NCI-H1930 (cell line): ENCODE data around the gene SUFU.

Source experiments
- DNase-seq, 2 experiments: peaks; one replicate each; lab custom pipeline; 2025; lab: John Stamatoyannopoulos, UW

The SUFU gene

DNA sequence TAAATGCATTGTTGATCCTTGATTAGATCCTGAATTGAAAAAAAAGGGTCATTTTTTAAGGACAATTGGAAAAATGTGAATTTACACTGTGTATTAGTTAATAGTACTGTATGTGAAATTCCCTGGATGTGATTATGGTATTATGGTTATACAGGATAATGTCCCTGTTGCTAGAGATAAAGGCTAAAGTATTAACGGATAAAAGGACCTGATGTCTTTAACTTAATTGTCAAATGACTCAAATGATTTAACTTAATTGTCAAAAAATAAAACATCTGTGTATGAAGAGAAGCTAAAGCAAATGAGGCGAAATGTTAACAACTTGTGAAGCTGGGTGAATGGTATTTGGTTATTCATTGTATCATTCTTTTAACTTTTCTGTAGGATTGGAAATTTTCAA, 48.8 kb downstream of the SUFU start:
- no peak for DNase-seq

GRCh38 chr10:102553771-102554170, 50.0 kb downstream of the SUFU start:
- DNase-seq: no peak

GRCh38 chr10:102554531-102554930, 50.8 kb downstream of the SUFU start:
- no peak for DNase-seq

GRCh38 chr10:102555781-102556328, 52.1 kb downstream of the SUFU start:
- DNase-seq: no peak

- DNase-seq: no peak
Observed at GRCh38 chr10:102557569-102557968, 53.8 kb downstream of the SUFU start.

GRCh38 chr10:102559764-102560163, 56.0 kb downstream of the SUFU start:
- DNase-seq: no peak

GRCh38 chr10:102564209-102564834, 60.5 kb downstream of the SUFU start:
- DNase-seq: no peak

- DNase-seq: no peak
Observed at GRCh38 chr10:102565793-102566192, 62.0 kb downstream of the SUFU start.

GRCh38 chr10:102578782-102579181, 75.0 kb downstream of the SUFU start:
- DNase-seq: no peak

- DNase-seq: no peak
Observed at GRCh38 chr10:102579328-102579727, 75.6 kb downstream of the SUFU start.

- no peak for DNase-seq
Observed at GRCh38 chr10:102580230-102580629, 76.5 kb downstream of the SUFU start.

DNA sequence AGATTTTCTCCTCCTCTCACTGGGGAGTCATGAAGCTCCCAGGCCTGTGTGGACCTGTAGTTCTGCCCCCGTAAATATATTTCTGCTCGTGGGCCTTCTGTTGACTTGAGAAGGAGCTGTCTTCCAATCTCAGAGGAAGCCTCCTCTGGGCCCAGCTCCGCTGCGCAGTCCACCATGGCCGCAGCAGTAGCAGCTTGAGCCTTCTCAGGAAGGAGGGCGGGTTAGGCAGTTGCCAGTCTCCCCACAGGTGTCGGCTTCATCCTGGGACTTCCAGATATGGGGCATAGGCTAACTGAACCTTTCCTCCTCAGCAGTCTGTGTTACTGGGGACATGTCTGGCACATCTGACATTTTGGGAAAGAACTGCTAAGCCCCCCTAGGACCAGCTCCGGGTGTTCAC, 77.6 kb downstream of the SUFU start:
- DNase-seq: no peak

DNA sequence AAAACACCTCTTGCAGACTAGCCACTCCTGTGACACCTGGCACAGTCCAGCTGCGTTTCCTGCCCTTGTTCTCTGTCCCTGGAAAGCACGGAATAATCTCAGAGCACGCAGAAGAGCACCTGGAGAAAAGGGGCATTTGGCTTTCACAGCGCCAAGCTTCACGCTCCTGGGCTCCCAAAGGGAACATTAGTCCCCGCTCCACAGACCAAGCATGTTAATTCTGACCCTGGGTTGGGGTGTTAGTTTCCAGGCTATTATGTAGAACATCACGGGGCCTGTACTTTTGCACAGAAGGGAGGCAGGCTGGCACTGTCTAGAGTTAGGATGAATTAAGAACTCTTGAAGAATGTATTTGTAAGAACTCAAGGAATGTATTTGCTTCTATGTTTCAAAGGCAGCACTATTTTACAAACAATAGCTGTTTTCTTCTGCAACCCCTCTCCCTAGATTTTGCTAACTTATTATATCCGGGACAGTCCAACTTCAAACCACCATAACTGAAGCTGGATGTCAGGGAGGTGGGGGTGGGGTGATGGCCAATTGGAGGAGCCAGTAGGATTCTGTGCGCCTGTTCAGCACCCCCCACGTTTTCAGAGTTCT, 78.3 kb downstream of the SUFU start:
- DNase-seq: no peak

DNA sequence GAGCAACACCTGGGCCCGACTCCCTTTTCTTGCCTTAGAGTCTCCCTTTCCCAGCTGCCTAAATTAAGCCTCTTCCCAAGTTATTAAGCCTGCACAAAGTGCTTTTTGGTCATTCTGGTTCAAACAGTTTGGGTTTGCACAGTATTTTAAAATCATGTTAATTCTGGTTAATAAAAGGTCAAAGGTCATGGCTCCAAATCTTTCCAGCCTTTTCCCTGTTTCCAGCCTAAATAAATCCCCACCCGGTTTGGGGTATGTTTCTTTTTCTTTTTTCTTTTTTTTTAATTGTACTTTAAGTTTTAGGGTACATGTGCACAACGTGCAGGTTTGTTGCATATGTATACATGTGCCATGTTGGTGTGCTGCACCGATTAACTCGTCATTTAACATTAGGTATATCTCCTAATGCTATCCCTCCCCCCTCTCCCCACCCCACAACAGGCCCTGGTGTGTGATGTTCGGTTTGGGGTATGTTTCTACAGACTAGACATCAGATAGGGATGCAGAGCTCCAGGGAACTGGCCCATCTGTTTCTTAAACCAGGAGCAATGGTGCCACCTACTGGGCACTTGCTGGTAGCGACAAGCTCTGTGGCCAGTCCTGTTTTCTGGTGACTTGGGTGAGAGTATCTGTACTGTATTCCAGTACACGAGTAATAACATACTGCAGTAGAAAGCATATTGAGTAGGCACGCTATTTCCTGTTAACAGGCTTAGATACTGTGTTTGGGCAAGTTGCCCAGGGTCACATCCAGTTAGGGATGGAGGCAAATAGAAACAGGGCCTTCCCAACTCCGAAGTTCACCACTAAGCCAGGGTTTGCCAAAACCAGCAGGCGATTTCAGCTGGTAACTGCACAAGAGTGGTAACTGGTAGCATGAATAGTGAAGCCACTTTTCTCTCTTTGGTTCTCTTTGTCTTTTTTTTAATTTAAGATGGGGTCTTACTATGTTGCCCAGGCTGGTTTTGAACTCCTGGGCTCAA, 80.0 kb downstream of the SUFU start:
- DNase-seq: peak; percentile 33 to 62

GRCh38 chr10:102585026-102585425, 81.3 kb downstream of the SUFU start:
- no peak for DNase-seq

- no peak for DNase-seq
Observed at GRCh38 chr10:102586858-102587257, 83.1 kb downstream of the SUFU start.

- no peak for DNase-seq
Observed at GRCh38 chr10:102588875-102589274, 85.1 kb downstream of the SUFU start.

DNA sequence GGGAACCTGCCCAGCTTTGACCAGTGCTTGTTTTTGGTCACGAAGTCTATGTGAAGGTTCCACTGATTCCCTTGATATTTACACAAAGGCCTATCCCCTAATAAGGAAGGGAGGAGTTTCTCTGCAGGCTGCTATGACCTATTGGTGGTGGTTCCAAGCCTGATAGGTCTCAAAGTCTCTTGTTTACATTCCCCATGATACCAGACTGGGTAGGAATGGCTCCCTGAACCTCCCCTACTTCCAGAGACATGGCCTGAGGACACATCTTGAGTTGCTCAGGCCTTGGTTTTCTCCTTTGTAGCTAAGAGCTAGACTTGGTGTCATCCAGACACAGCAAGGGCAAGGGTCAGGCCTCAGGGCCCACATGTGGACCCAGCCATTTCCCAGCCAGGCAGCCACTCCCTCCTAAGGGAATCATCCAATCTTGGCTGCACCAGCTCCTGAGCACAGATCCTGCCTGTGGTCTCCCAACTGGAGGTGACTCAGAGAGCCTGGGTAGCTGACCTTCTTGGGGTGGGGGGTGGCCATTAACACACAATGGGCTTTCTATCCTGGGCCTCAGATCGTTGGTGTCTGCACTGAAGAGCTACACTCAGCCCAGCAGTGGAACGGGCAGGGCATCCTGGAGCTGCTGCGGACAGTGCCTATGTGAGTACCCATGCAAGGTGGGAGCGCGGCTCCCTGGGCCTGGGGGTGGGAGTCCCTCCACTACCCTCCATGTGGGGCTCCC, 89.5 kb downstream of the SUFU start:
- DNase-seq: no peak

GRCh38 chr10:102593804-102594079, 90.0 kb downstream of the SUFU start:
- no peak for DNase-seq

GRCh38 chr10:102595293-102595692, 91.5 kb downstream of the SUFU start:
- DNase-seq: no peak

DNA sequence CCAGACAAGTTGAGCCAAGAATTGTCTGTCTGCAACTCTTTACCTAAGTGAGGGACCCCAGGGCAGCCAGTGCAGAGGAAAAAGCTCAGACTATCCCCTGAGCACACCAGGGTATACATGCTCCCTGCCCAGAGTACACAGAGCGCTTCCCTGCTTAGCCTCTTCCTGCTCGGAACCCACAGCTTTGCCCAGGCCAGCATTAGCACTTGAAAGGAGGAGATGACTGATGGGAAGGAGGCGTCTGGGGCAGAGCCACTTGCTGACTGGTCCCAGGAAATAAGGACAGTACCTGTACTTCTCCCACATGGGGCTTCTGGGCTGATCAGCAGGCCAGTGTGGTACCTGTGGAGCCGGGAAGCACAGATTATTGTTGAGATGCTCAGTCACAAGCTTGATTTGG, 92.1 kb downstream of the SUFU start:
- no peak for DNase-seq

DNA sequence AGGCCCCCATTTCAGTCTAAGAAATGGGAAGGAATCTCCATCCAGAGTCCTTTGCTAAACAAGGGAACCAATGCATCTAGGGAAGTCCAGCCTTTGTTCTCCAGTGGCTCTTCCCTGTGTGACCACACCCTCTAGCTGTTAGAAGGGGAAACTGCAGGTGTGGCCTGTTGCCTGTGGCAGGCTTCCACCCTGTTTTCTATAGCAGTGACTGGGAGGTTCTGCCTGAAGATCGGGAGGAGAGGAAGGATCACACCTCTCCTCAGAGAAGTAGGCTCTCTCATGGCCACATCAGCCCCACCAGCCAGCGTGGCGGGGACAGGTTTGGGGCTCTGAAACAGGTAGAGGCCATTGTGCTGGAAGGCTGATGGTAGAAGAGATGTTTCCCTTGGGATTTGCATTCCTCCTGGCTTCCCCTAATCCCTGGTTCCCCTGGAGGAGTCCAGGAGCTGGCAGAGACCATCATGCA, 92.8 kb downstream of the SUFU start:
- peak in 1 of 2 experiments; percentile 27 for DNase-seq
